Gastrocnemius medialis (tissue), 4 donors: Measurements from ENCODE around the gene MAFF. TPM values are rescaled to one million over a fixed set of nuclear protein-coding genes. Genes with fewer than 3 reads are reported as not detected.

ENCODE experiments used
- ATAC-seq, 2 donors: fragments of 150-250 bp; one replicate each; pipeline ENCODE4 v1.9.1; 2016
- DNase-seq, 2 donors: peaks; one replicate each; pipeline ENCODE4 v3.0.0-alpha.2; 2019
- H3K27ac ChIP-seq, 4 donors: fragments of 200-600 bp; sonication (generic); 1 replicate in 1 of 4; 2 replicates in 3 of 4; pipeline ENCODE4 v1.5.1; 2016 to 2018; ENCODE audit warnings: mild to moderate bottlenecking in 2 of 4, moderate library complexity in 1 of 4
- H3K27me3 ChIP-seq, 3 donors: fragments of 200-600 bp; sonication (generic) in 2 of 3; 1 replicate in 1 of 3; 2 replicates in 2 of 3; pipeline versions ENCODE4 v1.5.1 to v1.6.0; 2016 to 2019; ENCODE audit warnings: mild to moderate bottlenecking in 1 of 3, moderate library complexity in 1 of 3
- H3K36me3 ChIP-seq, 2 donors: fragments of 200-600 bp; sonication (generic) in 1 of 2; one replicate each; pipeline ENCODE4 v1.5.1; 2017 to 2018
- H3K4me1 ChIP-seq, 2 donors: fragments of 200-600 bp; sonication (generic) in 1 of 2; one replicate each; pipeline ENCODE4 v1.5.1; 2016 to 2017; ENCODE audit warnings: mild to moderate bottlenecking in 2 of 2
- H3K4me3 ChIP-seq, 4 donors: fragments of 200-600 bp; sonication (generic) in 3 of 4; 1 replicate in 1 of 4; 2 replicates in 3 of 4; pipeline ENCODE4 v1.5.1; 2016 to 2019; ENCODE audit warnings: mild to moderate bottlenecking in 2 of 4
- H3K9me3 ChIP-seq, 3 donors: fragments of 200-600 bp; sonication (generic) in 2 of 3; 1 replicate in 1 of 3; 2 replicates in 2 of 3; pipeline ENCODE4 v1.5.1; 2016 to 2019
- POLR2A ChIP-seq, 2 donors: fragments of 450-650 bp; IDR thresholded peaks; one replicate each; pipeline ENCODE4 v1.6.1; 2017; ENCODE audit warnings: antibody characterized with exemption in 2 of 2, mild to moderate bottlenecking in 2 of 2, moderate library complexity in 2 of 2
- in situ Hi-C, 4 donors: fragments of 200-750 bp; cut with MboI; loops; one replicate each; pipeline versions ENCODE4 v1.15.0 to v1.8.0; 2017; ENCODE audit warnings: low sequenced_read_pairs in 4 of 4
- intact Hi-C: fragments of 100-400 bp; cut with DNase I; formaldehyde crosslinking; loops from one replicate; pipeline ENCODE4 v1.15.1; 2023; ENCODE audit warnings: low total_unique reads
- total RNA-seq, 4 donors: library from RNA; depleted of rRNA; stranded (reverse); fragments of >200 nt; gene quantifications; one replicate each; pipeline versions ENCODE4 v1.1.0 to v1.2.3, GENCODE V29; 2016
- TF ChIP-seq, protein P1 (sequence below), 5 experiments: fragments of 450-650 bp in 3 of 5; fragments of 200-600 bp in 2 of 5; sonication (generic) in 2 of 5; IDR thresholded peaks in 4 of 5; conservative IDR thresholded peaks in 1 of 5; 1 replicate in 4 of 5; 2 replicates in 1 of 5; pipeline ENCODE4 v1.5.1; 2016 to 2019; ENCODE audit warnings: antibody characterized with exemption in 5 of 5, mild to moderate bottlenecking in 3 of 5, moderate library complexity in 3 of 5

The MAFF gene
- total RNA-seq, 4 donors from 2014 or later: 19.3 to 448 (median 33.4) TPM

GRCh38 chr22:38172832-38173640 lies 28.8 kb upstream of the MAFF start:
- in situ Hi-C loops (no loop called here), intact Hi-C loops (loop anchor here (10.0 kb wide), 1 partner anchor 532 kb away; the partner anchor contains the start of genes GTPBP1 and JOSD1)
- DNase-seq: peak; percentile 47 to 63

GRCh38 chr22:38173641-38173906 lies 28.2 kb upstream of the MAFF start:
- no peaks in the 10 kb centered on the region for H3K36me3 ChIP-seq
- no peaks in the 10 kb centered on the region for H3K9me3 ChIP-seq
- H3K4me1 ChIP-seq: peaks cover 55 to 75% of the 10 kb centered on the region in 2 donors
- in situ Hi-C loops (no loop called here), intact Hi-C loops (loop anchor here (10.0 kb wide), 1 partner anchor 531 kb away; the partner anchor contains the start of genes GTPBP1 and JOSD1)
- H3K27me3 ChIP-seq: no peaks in the 10 kb centered on the region
- no peak for ATAC-seq
- H3K27ac ChIP-seq: peak overlapping the region; percentile 77 to 97 (median 92)
- no peak for TF ChIP-seq POLR2A (IDR thresholded peaks at IDR 0.05)
- TF ChIP-seq, protein P1, sequence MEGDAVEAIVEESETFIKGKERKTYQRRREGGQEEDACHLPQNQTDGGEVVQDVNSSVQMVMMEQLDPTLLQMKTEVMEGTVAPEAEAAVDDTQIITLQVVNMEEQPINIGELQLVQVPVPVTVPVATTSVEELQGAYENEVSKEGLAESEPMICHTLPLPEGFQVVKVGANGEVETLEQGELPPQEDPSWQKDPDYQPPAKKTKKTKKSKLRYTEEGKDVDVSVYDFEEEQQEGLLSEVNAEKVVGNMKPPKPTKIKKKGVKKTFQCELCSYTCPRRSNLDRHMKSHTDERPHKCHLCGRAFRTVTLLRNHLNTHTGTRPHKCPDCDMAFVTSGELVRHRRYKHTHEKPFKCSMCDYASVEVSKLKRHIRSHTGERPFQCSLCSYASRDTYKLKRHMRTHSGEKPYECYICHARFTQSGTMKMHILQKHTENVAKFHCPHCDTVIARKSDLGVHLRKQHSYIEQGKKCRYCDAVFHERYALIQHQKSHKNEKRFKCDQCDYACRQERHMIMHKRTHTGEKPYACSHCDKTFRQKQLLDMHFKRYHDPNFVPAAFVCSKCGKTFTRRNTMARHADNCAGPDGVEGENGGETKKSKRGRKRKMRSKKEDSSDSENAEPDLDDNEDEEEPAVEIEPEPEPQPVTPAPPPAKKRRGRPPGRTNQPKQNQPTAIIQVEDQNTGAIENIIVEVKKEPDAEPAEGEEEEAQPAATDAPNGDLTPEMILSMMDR (IDR thresholded peaks at IDR 0.05 in 4 of 5, conservative IDR thresholded peaks at IDR 0.05 in 1 of 5): no peak
- H3K4me3 ChIP-seq: no peak overlapping the region
- DNase-seq: no peak

More at GRCh38 chr22:38172832-38173640, 28.8 kb upstream of the MAFF start:
- Histone ChIP-seq H3K27ac (peak overlapping the region; percentile 77 to 97 (median 92)), H3K4me1 (peaks cover 56 to 75% of the 10 kb centered on the region in 2 donors), H3K4me3 (no peak overlapping the region), H3K36me3 (no peaks in the 10 kb centered on the region), H3K27me3 (no peaks in the 10 kb centered on the region), H3K9me3 (no peaks in the 10 kb centered on the region)
- peak in 1 of 2 donors; percentile 8 for ATAC-seq
- no peak for TF ChIP-seq POLR2A (IDR thresholded peaks at IDR 0.05)

DNA sequence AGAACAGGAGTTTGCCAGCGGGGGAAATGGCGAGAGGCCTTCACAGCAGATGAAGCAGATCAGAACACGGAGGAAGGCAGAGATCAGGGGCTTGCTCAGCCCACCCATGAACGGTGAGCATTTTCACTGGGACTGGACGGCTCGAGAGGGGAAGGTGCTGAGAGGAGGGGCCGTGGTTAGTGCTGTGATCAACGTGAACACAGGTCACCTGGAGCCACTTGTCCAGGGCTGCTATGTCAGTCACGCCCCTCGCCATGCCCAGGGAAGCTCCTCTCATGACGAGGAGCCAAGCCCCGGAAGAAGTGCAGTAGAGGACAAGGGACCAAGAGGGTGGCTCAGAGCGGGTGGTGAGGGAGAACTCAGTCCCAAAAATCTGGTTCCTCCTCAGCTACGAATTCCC lies 27.2 kb upstream of the MAFF start:
- Histone ChIP-seq H3K27me3 (no peaks in the 10 kb centered on the region), H3K4me1 (peaks cover 61 to 73% of the 10 kb centered on the region in 2 donors), H3K9me3 (no peaks in the 10 kb centered on the region), H3K36me3 (no peaks in the 10 kb centered on the region), H3K27ac (peak overlapping the region; percentile 93 to 97 (median 96)), H3K4me3 (no peak overlapping the region)
- no peak for DNase-seq
- in situ Hi-C loops (no loop called here), intact Hi-C loops (loop anchor here (10.0 kb wide), 1 partner anchor 530 kb away; the partner anchor contains the start of genes GTPBP1 and JOSD1)
- no peak for TF ChIP-seq POLR2A (IDR thresholded peaks at IDR 0.05)
- TF ChIP-seq, protein P1 (IDR thresholded peaks at IDR 0.05 in 4 of 5, conservative IDR thresholded peaks at IDR 0.05 in 1 of 5): no peak
- ATAC-seq: no peak

DNA sequence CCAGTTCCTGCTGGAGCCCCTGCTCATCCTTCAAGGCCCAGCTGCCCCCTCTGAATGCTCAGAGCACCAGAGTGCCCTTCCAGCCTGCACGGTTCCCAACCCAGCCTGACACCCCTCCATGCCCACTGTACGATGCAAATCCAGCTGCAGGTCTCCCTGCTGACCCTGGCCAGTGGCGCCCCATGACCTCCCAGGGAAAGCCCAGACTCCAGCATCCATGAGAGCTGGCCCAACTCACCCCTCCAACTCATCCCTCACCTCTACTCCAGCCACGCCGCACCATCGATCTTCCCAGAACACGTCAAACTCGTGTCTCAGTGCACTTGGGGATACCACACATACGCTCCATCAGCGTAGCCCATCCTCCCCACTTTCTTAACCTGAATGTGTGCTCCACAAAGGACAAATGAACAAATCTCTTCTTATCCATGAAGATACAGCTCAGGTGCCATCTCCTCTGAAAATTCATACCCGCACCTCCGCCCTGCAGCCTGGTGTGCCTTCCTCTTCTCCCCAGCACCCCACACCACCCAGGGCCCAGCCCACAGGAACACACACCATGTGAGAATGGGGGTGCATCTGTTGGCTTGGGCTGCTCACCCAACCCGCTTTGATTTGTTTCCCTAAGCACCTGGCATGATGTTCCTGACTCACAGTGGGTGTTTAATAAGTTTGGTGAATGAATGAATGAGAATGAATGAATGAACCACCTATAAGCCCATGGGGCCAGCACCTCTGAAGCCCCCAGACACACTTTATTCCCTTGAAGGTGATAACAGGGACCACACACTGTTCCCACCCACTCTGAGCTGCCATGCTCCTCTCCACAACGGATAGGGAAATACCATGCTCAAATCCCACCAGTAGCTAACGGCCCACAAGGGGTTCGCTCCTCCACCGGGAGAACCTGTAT lies 26.3 kb upstream of the MAFF start:
- DNase-seq: no peak
- Histone ChIP-seq H3K36me3 (no peaks in the 10 kb centered on the region), H3K27me3 (no peaks in the 10 kb centered on the region), H3K9me3 (no peaks in the 10 kb centered on the region), H3K4me1 (peaks cover 61 to 72% of the 10 kb centered on the region in 2 donors), H3K4me3 (no peak overlapping the region), H3K27ac (peak overlapping the region; percentile 93 to 97 (median 96))
- no peak for ATAC-seq
- in situ Hi-C loops: no loop called here
- intact Hi-C loops: loop anchor here (1.0 to 10.0 kb wide), 3 partner anchors 17 to 529 kb away; partner anchors contain the start of genes GTPBP1 and JOSD1
- TF ChIP-seq POLR2A (IDR thresholded peaks at IDR 0.05): no peak

DNA sequence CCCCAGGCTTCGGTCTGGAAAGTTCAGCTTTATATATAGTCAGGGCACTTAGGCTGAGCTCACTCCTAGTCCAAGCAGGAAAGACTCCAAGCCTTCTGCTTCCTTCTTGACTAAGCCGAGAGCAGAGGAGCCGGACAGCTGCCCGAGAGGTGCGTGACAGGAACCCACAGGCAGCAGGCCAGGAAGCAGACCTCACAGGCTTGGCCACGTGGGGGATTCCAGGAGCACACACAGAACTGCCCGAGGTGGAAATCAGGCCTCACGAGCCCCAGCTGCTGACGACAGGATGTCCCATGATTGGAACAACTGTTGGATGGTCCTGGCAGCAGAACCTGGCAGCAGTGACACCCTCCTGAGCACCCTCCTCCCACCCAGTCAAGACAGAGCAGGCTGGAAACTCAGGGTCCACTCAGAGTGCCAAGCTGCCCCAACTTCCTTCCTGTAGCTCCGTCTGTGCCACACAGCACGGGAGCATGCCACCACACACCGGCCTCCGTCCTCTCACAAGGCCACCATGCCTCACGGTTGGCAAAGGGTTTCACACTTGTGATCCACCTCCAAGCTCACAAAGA lies 25.5 kb upstream of the MAFF start:
- in situ Hi-C loops: no loop called here
- DNase-seq (peak; percentile 97 to 99), ATAC-seq (peak; percentile 53 to 66)
- intact Hi-C loops: loop anchor here (1.0 to 10.0 kb wide), 3 partner anchors 16 to 529 kb away; partner anchors contain the start of genes GTPBP1 and JOSD1
- no peak overlapping the region for H3K4me3 ChIP-seq
- H3K9me3 ChIP-seq: no peaks in the 10 kb centered on the region
- H3K36me3 ChIP-seq: no peaks in the 10 kb centered on the region
- peak overlapping the region; percentile 93 to 97 (median 96) for H3K27ac ChIP-seq
- peaks cover 68 to 76% of the 10 kb centered on the region in 2 donors for H3K4me1 ChIP-seq
- no peaks in the 10 kb centered on the region for H3K27me3 ChIP-seq
- TF ChIP-seq, protein P1 (IDR thresholded peaks at IDR 0.05 in 4 of 5, conservative IDR thresholded peaks at IDR 0.05 in 1 of 5): peak in 1 of 5 experiments; percentile 27
- TF ChIP-seq POLR2A (IDR thresholded peaks at IDR 0.05): peak; percentile 73 to 90
